Liver (tissue), 3 donors: ENCODE results near the gene SPTBN2.

ENCODE experiments used
- ATF3 ChIP-seq: IDR thresholded peaks from 2 replicates; pipeline ENCODE4 v1.6.1; 2016; ENCODE audit warnings: antibody characterized with exemption
- CTCF ChIP-seq: fragments of 150-350 bp; IDR thresholded peaks from 2 replicates; pipeline ENCODE4 v1.5.1; 2017; ENCODE audit warnings: improper control_type of control experiment, low read depth, low read length; ENCODE audit not compliant: missing input control
- JUND ChIP-seq, 2 donors: IDR thresholded peaks; 2 replicates each; pipeline ENCODE4 v1.6.1; 2016; ENCODE audit warnings: antibody characterized with exemption in 2 of 2
- MAX ChIP-seq: IDR thresholded peaks from 2 replicates; pipeline ENCODE4 v1.6.1; 2016; ENCODE audit warnings: antibody characterized with exemption
- RAD21 ChIP-seq, 2 donors: IDR thresholded peaks; 2 replicates each; pipeline ENCODE4 v1.6.1; 2016; ENCODE audit warnings: antibody characterized with exemption in 2 of 2, mild to moderate bottlenecking in 2 of 2
- REST ChIP-seq: IDR thresholded peaks from 2 replicates; pipeline ENCODE4 v1.6.1; 2016; ENCODE audit warnings: antibody characterized with exemption, mild to moderate bottlenecking
- SP1 ChIP-seq: IDR thresholded peaks from 2 replicates; pipeline ENCODE4 v1.6.1; 2018; ENCODE audit warnings: antibody characterized with exemption, mild to moderate bottlenecking
- TAF1 ChIP-seq: conservative IDR thresholded peaks from 2 replicates; pipeline ENCODE4 v1.6.1; 2016; ENCODE audit warnings: antibody characterized with exemption, mild to moderate bottlenecking
- YY1 ChIP-seq: IDR thresholded peaks from 2 replicates; pipeline ENCODE4 v1.6.1; 2016; ENCODE audit warnings: antibody characterized with exemption, mild to moderate bottlenecking
- donor health status: healthy.
- donor health status: healthy.

GRCh38 chr11:66692446-66692845, 36.6 kb downstream of the SPTBN2 start:
- TF ChIP-seq CTCF (no peak), RAD21 (IDR thresholded peaks at IDR 0.05) (no peak), MAX (no peak), REST (no peak), SP1 (no peak), TAF1 (no peak), JUND (IDR thresholded peaks at IDR 0.05) (no peak), ATF3 (no peak), YY1 (no peak)
